Measurements from ENCODE around the gene FOXRED2.

DNA sequence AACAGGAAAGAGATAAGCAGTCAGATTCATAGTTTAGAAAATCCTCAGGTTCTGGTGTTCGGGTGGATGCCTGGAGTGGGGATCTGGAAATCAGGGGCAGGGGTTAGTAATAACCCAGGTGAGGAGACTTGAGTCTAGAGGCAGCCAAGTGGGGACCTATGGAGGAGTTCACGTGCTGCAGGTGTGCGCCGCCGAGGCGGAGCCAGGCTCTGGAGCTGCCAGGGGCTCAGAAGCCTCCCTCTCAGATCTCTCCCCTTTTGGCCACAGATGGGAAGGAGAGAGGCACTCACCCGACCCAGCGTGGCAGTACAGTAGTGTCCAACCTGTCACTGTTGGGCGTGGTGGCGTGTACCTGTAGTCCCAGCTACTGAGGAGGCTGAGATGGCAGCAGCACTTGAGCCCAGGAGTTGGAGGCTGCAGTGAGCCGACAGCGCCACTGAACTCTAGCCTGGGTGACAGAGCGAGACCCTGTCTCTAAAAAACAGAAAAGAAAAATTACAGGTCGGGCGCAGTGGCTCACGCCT is 52.9 kb downstream of the FOXRED2 start:
- TF ChIP-seq, protein P1, sequence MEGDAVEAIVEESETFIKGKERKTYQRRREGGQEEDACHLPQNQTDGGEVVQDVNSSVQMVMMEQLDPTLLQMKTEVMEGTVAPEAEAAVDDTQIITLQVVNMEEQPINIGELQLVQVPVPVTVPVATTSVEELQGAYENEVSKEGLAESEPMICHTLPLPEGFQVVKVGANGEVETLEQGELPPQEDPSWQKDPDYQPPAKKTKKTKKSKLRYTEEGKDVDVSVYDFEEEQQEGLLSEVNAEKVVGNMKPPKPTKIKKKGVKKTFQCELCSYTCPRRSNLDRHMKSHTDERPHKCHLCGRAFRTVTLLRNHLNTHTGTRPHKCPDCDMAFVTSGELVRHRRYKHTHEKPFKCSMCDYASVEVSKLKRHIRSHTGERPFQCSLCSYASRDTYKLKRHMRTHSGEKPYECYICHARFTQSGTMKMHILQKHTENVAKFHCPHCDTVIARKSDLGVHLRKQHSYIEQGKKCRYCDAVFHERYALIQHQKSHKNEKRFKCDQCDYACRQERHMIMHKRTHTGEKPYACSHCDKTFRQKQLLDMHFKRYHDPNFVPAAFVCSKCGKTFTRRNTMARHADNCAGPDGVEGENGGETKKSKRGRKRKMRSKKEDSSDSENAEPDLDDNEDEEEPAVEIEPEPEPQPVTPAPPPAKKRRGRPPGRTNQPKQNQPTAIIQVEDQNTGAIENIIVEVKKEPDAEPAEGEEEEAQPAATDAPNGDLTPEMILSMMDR (IDR thresholded peaks at IDR 0.05; ENCODE audit: insufficient read depth, low read length, poor library complexity, severe bottlenecking), result no peak
- no peak for TF ChIP-seq EZH2phosphoT487 (conservative IDR thresholded peaks at IDR 0.05; ENCODE audit: low read length)

All from SU-DHL-6 (cell line).